ENCODE measurements around the gene SECISBP2L.

Gene SECISBP2L

GRCh38 chr15:48940508-48940907 lies 105.7 kb downstream of the SECISBP2L start:
- H3K4me3 ChIP-seq (ENCODE audit: low read depth in 1 of 2, low read length in 2 of 2): no peak overlapping the region
- no peak for TF ChIP-seq EZH2 (IDR thresholded peaks at IDR 0.05; ENCODE audit: borderline replicate concordance, low read depth, low read length, severe bottlenecking)
- TF ChIP-seq CTCF (IDR thresholded peaks at IDR 0.05; ENCODE audit: borderline replicate concordance, extremely low read depth, low read length, poor library complexity, severe bottlenecking): no peak
- no peaks in the 10 kb centered on the region for H3K9me3 ChIP-seq (ENCODE audit: insufficient read depth, low read length, severe bottlenecking)
- no peak overlapping the region for H3K27ac ChIP-seq (ENCODE audit: low read length)
- no peak overlapping the region for H3K9ac ChIP-seq (ENCODE audit: low read depth, low read length)
- H2AFZ ChIP-seq (ENCODE audit: low read depth, low read length): no peak overlapping the region
- no peaks in the 10 kb centered on the region for H3K27me3 ChIP-seq (ENCODE audit: insufficient read depth, low read length, poor library complexity)
- ATAC-seq (ENCODE audit: insufficient read depth, low read depth) (no peak), DNase-seq (no peak)
- no peak overlapping the region for H3K4me2 ChIP-seq (ENCODE audit: insufficient read depth, low read length)
- H4K20me1 ChIP-seq (ENCODE audit: insufficient read depth, low read length): no peaks in the 10 kb centered on the region
- no peaks in the 10 kb centered on the region for H3K4me1 ChIP-seq (ENCODE audit: insufficient read depth, low read length)
- H3K36me3 ChIP-seq (ENCODE audit: insufficient read depth, low read length): no peaks in the 10 kb centered on the region
- no peaks in the 10 kb centered on the region for H3K79me2 ChIP-seq (ENCODE audit: insufficient read depth, low read length)

GRCh38 chr15:48939648-48940047 lies 106.6 kb downstream of the SECISBP2L start:
- Histone ChIP-seq H3K4me2 (ENCODE audit: insufficient read depth, low read length) (no peak overlapping the region), H3K79me2 (ENCODE audit: insufficient read depth, low read length) (no peaks in the 10 kb centered on the region), H3K27ac (ENCODE audit: low read length) (no peak overlapping the region), H3K4me3 (ENCODE audit: low read depth in 1 of 2, low read length in 2 of 2) (no peak overlapping the region), H3K9me3 (ENCODE audit: insufficient read depth, low read length, severe bottlenecking) (no peaks in the 10 kb centered on the region), H3K36me3 (ENCODE audit: insufficient read depth, low read length) (no peaks in the 10 kb centered on the region), H3K4me1 (ENCODE audit: insufficient read depth, low read length) (no peaks in the 10 kb centered on the region), H2AFZ (ENCODE audit: low read depth, low read length) (no peak overlapping the region), H3K9ac (ENCODE audit: low read depth, low read length) (no peak overlapping the region), H3K27me3 (ENCODE audit: insufficient read depth, low read length, poor library complexity) (no peaks in the 10 kb centered on the region), H4K20me1 (ENCODE audit: insufficient read depth, low read length) (no peaks in the 10 kb centered on the region)
- ATAC-seq (ENCODE audit: insufficient read depth, low read depth): no peak
- DNase-seq: no peak
- no peak for TF ChIP-seq EZH2 (IDR thresholded peaks at IDR 0.05; ENCODE audit: borderline replicate concordance, low read depth, low read length, severe bottlenecking)
